Stimulated activated CD8-positive, alpha-beta memory T cell treated with anti-CD3 and anti-CD28 coated beads, Interleukin-7, amount 100 ng/mL, for 4 hours (primary cell): ENCODE data around the gene EEF1A1.
"Not testable (repeated sequence)": the region's sequence is repeated elsewhere in the genome, so short reads cannot be mapped to it uniquely, and the experiment has no call there.

ENCODE experiments used
- DNase-seq, 2 donors: peaks; one replicate each; pipeline ENCODE4 v3.0.0-alpha.2; 2020; ENCODE audit warnings: low read depth in 2 of 2

Gene EEF1A1

GRCh38 chr6:73520688-73521350 is at the start of gene EEF1A1:
TSS of gene EEF1A1 (minus strand) at chr6:73521032. CDS start at chr6:73520026, 1,006 bp downstream.
- DNase-seq: peak; percentile 100

- DNase-seq: no peak
These were observed 48.3 kb upstream of the EEF1A1 start for GRCh38 chr6:73569121-73569520.

DNA sequence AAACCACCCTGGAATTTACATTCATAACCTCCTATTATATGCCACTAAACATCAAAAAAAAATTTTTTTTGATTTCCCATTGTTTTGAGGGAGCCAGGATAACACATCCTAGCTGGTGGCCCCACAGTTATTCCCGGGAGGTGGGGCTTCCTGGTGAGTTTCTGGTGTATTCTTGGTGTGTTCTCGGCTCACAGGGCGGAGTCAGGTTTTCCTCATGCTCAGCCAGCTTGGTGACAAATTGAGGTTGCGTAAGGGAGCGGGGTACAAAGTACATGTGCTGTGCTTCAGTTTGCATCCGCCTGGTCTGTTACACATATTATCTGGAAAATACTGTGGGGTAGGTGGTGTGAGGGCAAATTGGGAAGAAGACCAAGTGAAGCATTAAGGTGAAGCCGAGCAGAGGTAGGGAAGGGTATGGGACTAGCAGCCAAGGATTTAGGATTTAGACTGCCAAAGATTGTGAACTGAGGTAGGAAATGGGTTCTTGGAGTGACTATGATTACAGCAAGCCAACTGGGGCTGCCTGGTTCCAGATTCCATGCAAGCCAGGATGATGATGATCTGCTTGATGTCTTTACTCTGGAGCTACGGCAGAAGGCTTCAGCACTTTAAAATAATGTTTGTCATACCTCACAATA is 46.2 kb upstream of the EEF1A1 start:
- no peak for DNase-seq

DNA sequence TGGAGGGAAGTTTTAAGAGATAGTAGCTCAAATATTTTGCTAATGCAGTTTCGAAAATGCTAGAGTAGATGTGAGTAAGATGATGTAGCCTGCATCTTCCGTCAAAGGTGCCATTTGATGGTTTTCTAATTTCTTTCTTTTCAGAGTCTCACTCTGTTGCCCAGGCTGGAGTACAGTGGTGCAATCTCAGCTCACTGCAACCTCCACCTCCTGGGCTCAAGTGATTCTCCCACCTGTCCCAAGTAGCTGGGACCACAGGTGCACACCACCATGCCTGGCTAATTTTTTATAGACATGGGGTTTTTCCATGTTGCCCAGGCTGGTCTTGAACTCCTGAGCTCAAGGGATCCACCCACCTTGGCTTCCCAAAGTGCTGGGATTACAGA is 45.6 kb upstream of the EEF1A1 start:
- not testable (repeated sequence) for DNase-seq

DNA sequence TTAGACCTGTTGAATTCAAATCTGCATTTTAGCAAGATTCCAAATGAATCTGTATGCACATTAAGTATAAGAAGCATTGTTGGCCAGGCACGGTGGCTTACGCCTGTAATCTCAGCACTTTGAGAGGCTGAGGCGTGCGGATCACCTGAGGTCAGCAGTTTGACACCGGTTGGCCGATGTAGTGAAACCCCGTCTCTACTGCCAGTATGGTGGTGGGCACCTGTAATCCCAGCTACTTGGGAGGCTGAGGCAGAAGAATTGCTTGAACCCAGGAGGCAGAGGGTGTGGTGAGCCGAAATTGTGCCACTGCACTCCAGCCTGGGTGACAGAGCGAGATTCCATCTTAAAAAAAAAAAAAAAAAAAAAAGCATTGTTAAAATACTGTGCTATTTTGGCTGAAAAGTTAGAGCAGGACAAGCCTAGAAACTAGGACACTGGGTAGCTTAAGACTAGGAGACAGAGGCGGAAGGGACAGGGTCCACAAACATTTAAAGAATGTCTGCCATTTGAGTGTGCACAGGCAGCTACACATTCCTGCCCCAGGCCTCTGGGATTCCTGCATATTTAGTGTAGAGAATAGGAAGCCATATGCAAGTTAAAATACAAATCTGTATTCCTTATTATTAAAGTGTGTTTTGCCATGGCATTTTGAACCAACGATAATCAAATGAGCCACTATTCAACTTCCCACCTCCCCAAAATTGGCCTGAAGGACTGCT is 45.1 kb upstream of the EEF1A1 start:
- DNase-seq: no peak

DNA sequence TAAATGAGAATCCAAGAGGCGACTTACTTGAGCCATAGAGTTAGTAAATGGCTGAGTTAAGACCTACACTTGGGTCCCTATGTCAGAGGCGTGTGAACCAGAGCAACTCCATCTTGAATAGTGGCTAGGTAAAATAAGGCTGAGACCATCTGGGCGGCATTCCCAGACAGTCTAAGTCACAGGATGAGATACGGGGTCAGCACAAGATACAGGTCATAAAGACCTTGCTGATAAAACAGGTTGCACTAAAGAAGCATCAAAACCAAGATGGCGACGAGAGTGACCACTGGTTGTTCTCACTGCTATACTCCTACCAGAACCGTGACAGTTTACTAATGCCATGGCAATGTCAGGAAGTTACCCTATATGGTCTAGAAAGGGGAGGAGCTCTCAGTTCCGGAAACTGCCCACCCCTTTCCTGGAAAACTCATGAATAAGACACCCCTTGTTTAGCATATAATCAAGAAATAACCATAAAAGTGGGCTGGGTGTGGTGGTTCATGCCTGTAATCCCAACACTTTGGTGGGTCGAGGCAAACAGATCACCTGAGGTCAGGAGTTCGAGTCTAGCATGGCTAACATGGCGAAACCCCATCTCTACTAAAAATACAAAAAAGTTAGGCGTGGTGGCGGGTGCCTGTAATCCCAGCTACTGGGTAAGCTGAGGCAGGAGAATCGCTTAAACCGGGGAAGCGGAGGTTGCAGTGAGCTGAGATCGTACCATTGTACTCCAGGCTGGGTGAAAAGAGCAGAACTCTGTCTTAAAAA is 43.9 kb upstream of the EEF1A1 start:
- no peak for DNase-seq

DNA sequence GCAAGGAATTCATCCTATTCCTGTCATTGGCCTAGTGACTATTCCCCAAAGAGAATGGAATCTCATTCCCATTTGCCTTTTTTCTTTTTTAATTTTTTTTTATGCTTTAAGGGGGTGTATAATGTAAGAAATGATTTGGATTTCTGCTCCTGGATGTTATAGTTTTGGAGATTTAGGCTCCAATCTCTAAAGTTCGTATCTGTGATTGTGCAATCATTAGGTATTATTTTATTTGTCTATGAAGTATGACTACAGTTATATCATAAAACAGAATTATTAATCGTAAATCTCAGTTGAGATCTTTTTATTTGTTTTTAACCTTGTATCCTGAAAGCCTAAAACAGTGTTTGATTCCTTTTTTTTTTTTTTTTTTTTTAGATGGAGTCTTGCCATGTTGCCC is 41.7 kb upstream of the EEF1A1 start:
- DNase-seq: no peak

GRCh38 chr6:73560853-73561407 is 40.1 kb upstream of the EEF1A1 start:
- DNase-seq: no peak

GRCh38 chr6:73560182-73560732 is 39.4 kb upstream of the EEF1A1 start:
- DNase-seq: no peak

- DNase-seq: not testable (repeated sequence)
These were observed 38.6 kb upstream of the EEF1A1 start for GRCh38 chr6:73559399-73559794.

- DNase-seq: no peak
These were observed 38.0 kb upstream of the EEF1A1 start for GRCh38 chr6:73558624-73559398.

GRCh38 chr6:73556836-73557235 is 36.0 kb upstream of the EEF1A1 start:
- no peak for DNase-seq

- DNase-seq: not testable (repeated sequence)
These were observed 34.6 kb upstream of the EEF1A1 start for GRCh38 chr6:73555380-73555949.

GRCh38 chr6:73551115-73551514 is 30.3 kb upstream of the EEF1A1 start:
- not testable (repeated sequence) for DNase-seq

GRCh38 chr6:73548458-73549446 is 27.9 kb upstream of the EEF1A1 start:
- no peak for DNase-seq

DNA sequence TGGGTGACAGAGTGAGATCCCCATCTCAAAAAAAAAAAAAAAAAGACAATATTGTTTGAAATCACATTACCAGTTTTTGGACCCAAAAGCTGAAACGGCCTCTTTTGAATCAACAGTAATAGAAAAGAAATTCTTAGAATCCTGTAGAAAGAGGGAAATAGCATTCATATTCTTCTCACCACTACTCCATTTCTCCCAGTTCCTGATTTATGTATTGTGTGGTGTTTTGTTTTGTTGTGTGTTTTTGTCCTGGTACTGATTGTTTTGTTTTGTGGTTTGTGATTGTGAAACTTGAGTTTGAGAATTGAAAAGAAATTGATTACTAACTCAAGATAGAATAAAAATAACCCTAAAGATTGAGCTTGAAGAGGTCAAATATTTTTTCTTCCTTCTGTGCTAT is 26.2 kb upstream of the EEF1A1 start:
- DNase-seq: no peak

- no peak for DNase-seq
These were observed 22.1 kb upstream of the EEF1A1 start for GRCh38 chr6:73542891-73543290.

GRCh38 chr6:73542481-73542880 is 21.6 kb upstream of the EEF1A1 start:
- DNase-seq: not testable (repeated sequence)

- no peak for DNase-seq
These were observed 17.4 kb upstream of the EEF1A1 start for GRCh38 chr6:73538116-73538779.
